KG1 (cell line): ENCODE data around the gene CYP39A1.
A peak's percentile ranks its signal among the peaks of the same experiment; 100 is the strongest.

Experiments
- DNase-seq: peaks from one replicate; lab custom pipeline; 2025; lab: John Stamatoyannopoulos, UW

Gene CYP39A1

GRCh38 chr6:46590765-46591164 lies 61.9 kb downstream of the CYP39A1 start:
- DNase-seq, result no peak

- DNase-seq, result no peak
These were observed 65.7 kb downstream of the CYP39A1 start for GRCh38 chr6:46586906-46587305.

DNA sequence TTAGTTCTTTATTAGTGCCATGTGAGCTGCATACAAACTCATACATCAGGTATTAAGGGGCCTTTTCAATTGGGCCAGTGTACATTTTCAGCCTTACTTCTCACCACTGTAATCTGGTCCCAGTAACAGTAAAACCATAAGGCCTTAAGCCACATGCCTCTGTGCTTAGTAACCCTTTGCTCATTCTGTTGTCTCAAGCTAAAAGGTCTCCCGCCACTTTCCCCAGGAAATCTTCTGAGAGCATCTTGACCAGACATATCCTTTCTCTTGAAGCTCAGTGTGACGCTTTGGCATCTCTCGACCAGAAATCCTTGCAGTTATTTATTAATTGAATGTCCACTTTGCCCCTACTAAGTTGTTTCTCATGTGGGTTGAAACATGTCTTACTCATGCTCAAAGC lies 68.0 kb downstream of the CYP39A1 start:
- DNase-seq, result no peak

- DNase-seq, result no peak
These were observed 68.9 kb downstream of the CYP39A1 start for GRCh38 chr6:46583721-46584120.

- no peak for DNase-seq
These were observed 69.5 kb downstream of the CYP39A1 start for GRCh38 chr6:46583081-46583480.

GRCh38 chr6:46581459-46582177 lies 71.0 kb downstream of the CYP39A1 start:
- DNase-seq, result no peak

- DNase-seq, result no peak
These were observed 77.1 kb downstream of the CYP39A1 start for GRCh38 chr6:46575530-46575929.

DNA sequence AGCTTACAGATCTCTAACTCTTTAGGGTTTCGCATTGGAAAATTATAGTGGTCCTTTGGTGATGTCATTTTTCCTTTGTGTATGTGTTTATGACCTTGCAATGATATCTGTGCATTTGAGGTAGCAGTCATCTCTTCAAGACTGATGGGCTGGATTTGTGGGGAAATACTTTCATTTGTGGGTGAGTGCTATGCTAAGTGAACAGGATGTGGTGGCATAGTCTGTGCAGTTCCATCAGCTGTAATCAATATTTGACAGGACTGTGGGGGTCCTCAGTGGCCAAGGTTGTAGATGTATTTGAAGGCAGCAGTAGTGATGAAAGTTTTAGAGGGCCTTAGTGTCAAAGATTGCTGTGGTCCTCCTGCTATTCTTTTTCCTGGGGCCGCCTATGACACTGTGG lies 79.5 kb downstream of the CYP39A1 start:
- DNase-seq, result no peak

- DNase-seq, result no peak
These were observed 87.1 kb downstream of the CYP39A1 start for GRCh38 chr6:46565531-46565930.

DNA sequence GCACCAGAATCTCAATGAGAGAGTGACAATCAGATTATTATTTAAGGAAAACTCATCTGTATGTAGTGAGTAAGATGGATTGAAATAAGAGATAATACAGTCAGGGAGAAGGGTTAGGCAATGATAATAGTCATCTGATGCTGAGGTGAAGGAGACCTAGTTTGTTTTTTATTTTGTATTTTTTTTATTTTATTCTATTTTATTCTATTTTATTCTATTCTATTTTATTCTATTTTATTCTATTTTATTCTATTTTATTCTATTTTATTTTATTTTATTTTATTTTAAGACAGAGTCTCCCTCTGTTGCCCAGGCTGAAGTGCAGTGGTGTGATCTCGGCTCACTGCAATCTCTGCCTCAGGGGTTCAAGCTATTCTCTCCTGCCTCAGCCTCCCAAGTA lies 88.7 kb downstream of the CYP39A1 start:
- DNase-seq, result no peak

- peak; percentile 7 for DNase-seq
These were observed 96.6 kb downstream of the CYP39A1 start for GRCh38 chr6:46556053-46556452.

- no peak for DNase-seq
These were observed 97.5 kb downstream of the CYP39A1 start for GRCh38 chr6:46555129-46555528.

GRCh38 chr6:46549155-46549554 lies 103.5 kb downstream of the CYP39A1 start:
- no peak for DNase-seq

DNA sequence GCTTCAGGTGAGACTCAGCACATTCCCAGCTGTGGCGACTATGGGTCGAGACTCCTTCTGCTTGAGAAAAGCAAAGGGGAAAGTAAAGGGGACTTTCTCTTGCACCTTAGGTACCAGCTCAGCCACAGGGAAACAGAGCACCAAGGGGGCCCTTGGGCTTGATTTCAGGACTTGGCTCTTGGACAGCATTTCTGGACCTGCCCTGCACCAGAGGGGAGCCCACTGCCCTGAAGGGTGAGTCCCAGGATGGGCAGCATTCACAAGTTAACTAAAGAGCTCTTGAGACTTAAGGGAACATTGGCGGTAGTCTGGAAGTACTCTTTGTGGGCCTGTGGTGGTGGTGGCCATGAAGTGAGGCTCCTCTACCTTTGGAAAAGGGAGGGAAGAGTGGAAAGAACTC lies 111.1 kb downstream of the CYP39A1 start:
- DNase-seq, result no peak

- no peak for DNase-seq
These were observed 112.8 kb downstream of the CYP39A1 start for GRCh38 chr6:46539866-46540265.

DNA sequence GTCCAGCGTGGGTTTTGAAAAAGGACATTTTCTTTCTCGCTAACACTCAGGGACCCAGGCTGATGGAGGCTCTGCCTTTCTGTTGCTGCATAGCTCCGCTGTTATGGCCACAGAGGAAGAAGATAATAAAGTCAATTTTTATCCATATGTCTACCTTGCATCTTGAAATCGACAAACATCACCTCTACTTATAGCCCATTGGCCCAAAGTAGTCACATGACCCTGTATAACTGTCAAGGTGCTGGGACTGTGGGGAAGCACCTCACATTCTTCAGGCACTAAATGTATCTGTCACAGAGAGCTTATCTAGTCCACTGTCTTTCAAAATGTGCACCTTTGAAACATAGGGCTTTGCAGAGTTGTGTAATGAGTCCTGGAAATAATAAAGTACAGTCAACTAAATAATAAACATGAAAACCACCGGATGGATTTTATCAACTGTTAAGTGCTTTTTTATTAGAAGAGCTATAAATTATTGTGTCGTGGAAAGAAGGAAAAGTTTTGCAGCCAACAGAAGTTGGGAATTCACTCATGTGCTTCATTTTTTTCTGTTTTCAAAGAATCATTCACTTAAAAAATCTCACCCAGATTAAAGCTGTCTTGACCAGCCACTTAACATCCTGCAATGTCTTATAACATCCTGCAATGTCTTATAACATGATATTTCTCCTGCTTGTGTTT lies 113.7 kb downstream of the CYP39A1 start:
- DNase-seq, result no peak

- no peak for DNase-seq
These were observed 121.7 kb downstream of the CYP39A1 start for GRCh38 chr6:46530896-46531295.

- DNase-seq, result no peak
These were observed 123.5 kb downstream of the CYP39A1 start for GRCh38 chr6:46528961-46529750.

DNA sequence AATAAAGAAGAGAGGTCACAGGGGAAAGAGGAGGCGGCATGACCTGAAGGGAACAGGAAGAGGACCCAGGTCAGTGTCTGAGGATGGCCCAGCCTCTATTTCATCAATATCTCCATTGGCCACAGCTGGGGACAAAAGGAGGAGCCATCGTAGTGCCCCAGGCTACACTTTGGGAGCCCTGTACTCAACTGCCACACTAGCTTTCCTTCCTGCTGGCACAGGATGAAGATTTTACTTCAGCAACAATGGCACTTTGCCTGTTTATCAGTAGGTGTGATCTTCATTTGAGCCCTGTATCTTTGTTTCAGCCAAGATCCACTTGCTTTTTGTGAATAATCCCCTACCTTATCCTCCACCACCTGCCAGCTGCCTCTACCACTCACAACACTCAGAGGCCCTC lies 126.0 kb downstream of the CYP39A1 start:
- DNase-seq, result no peak

DNA sequence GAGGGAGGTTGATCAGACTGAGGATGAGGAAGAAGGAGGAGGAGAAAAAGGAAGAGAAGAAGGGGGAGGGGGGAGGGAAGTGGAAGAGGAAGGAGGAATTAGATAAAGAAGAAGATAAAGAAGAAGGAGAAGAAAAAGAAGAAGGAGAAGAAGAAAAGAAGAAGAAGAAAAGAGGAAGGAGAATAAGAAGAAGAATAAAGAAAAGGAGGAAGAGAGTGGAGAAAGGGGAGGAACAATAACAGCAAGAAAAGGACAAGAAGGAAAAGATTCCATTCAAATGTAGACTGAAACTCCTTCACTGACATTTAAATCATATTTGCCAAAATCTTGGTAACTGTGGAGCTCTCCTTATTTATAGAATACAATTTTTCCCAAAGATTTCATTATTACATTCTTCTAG lies 127.0 kb downstream of the CYP39A1 start:
- no peak for DNase-seq

DNA sequence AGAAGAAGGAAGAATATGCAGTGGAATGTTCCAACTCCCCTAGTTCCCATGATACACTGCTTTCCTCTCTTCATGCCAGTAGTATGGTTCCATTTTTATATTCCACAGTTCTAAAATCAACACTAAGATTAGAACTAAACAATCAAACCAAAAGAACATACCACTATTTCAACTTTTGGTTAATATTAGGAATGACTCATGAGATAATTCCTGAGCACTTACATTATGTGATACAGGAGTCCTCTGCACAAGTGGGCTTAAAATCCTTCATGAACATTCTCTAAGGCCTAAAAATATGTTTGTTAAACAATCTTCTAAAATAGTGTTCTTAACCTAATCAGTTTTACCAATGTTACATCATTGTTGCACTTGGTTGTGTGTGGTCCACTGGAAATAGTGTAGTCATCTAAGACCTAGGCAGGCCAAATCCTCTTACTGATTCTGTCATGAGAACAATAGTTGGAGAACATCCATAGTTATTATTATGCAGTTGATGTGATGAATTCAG lies 131.1 kb downstream of the CYP39A1 start:
- no peak for DNase-seq

- DNase-seq, result no peak
These were observed 135.4 kb downstream of the CYP39A1 start for GRCh38 chr6:46517202-46517601.

- no peak for DNase-seq
These were observed 139.1 kb downstream of the CYP39A1 start for GRCh38 chr6:46513533-46513932.
